K562 (cell line): ENCODE data around the gene POLR3GL. TPM values are rescaled to one million over a fixed set of nuclear protein-coding genes. Genes with fewer than 3 reads are reported as not detected.

Experiments used
- CXXC5 ChIP-seq: fragments of 250-450 bp; sonication (Bioruptor Pico); IDR thresholded peaks from 2 replicates; pipeline ENCODE4 v1.8.0; 2022; ENCODE audit warnings: inconsistent platforms, mild to moderate bottlenecking, moderate library complexity
- FOXJ2 ChIP-seq: fragments of 200-800 bp; sonication (Bioruptor generic); IDR thresholded peaks from 2 replicates; pipeline ENCODE4 v1.6.1; 2016; ENCODE audit warnings: missing genetic modification characterization, missing compliant biosample characterization
- MEF2A ChIP-seq: IDR thresholded peaks from 2 replicates; pipeline ENCODE4 v1.6.1; 2011; ENCODE audit warnings: low read depth, mild to moderate bottlenecking, low read length, moderate library complexity; ENCODE audit not compliant: control insufficient read depth
- NCOA4 ChIP-seq: fragments of 450-650 bp; IDR thresholded peaks from 2 replicates; pipeline ENCODE4 v1.6.1; 2018; ENCODE audit warnings: mild to moderate bottlenecking; ENCODE audit not compliant: partially characterized antibody
- ZNF316 ChIP-seq: fragments of 450-650 bp; IDR thresholded peaks from 2 replicates; pipeline ENCODE4 v1.6.1; 2016
- polyA plus RNA-seq, 8 experiments: library from polyadenylated mRNA; depleted of rRNA in 4 of 8; stranded (reverse) in 5 of 8; unstranded in 3 of 8; fragments of >200 nt; fragmentation: Nextera tagmentation in 2 of 8; fragmentation: Illumina TruSeq in 1 of 8; extraction: Ambion mirVana in 2 of 8; extraction: Trizol in 1 of 8; gene quantifications; 2 replicates each; pipeline versions ENCODE4 v1.2.1 to v1.2.3, GENCODE V29; 2011 to 2014; ENCODE audit warnings: inconsistent platforms in 1 of 8, missing spikeins in 1 of 8
- total RNA-seq, 7 experiments: library from RNA; depleted of rRNA in 6 of 7; stranded (reverse); fragments of >200 nt in 6 of 7; fragmentation: Illumina TruSeq in 2 of 7; extraction: Trizol in 2 of 7; gene quantifications; 2 replicates each; pipeline versions ENCODE4 v1.2.1 to v1.2.3, GENCODE V29; 2011 to 2021; ENCODE audit warnings: low replicate concordance in 1 of 7
- TF ChIP-seq, protein P1 (sequence below): fragments of 450-650 bp; IDR thresholded peaks from 2 replicates; pipeline ENCODE4 v1.6.1; 2016; ENCODE audit warnings: mild to moderate bottlenecking, moderate library complexity
- TF ChIP-seq, protein P2 (sequence below): fragments of 450-650 bp; IDR thresholded peaks from 2 replicates; pipeline ENCODE4 v1.6.1; 2016; ENCODE audit warnings: low read depth

The POLR3GL gene
- total and polyA plus RNA-seq, 9 of the 15 experiments (the other 6 are each of a cell fraction or from before 2014, with no cell fraction given) = 14.6 to 48.4 (median 38.2) TPM

DNA sequence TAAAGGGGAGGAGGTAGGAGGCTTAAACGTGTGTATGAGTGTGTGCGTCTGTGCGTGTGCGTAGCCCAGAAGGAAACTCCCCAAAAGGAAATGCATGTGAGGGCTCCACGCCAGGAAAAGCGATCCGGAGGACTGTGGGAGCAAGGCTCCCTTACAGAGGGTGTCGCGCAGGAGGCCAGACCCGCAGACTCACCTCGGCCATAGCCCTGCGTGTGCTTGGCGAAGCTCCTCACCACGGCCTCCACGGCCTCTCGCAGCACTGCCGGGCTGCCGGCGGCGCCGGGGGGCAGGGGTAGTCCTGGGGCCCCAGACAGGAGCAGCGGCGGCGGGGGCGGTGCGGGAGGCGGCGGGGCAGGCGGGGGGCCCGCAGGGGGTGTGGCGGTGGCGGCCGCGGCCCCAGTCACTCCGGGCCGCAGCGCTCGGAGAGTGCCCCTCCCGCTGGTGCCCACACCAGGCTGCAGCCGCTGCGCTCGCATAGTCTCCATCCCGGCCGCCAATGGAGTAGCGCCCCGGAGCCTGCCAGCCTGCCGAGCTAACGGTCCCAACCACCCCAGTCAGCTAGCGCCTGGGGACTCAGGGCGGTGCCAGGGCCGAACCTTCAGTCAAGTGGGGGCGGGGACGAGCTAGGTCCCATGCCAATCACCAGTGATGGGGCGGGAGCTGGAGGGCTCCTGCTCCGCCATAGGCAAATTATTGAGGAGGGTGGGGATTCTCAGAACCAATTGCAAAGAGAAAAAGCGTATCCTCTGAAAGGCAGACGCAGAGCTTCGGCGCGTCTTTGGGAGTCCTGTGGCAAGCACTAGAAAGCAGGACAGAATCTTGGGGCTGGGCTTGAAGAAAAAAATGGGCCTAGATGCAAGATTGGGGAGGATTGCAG lies 6.8 kb upstream of the POLR3GL start, which contains the start of gene LIX1L (continued):
- TF ChIP-seq, protein P1, sequence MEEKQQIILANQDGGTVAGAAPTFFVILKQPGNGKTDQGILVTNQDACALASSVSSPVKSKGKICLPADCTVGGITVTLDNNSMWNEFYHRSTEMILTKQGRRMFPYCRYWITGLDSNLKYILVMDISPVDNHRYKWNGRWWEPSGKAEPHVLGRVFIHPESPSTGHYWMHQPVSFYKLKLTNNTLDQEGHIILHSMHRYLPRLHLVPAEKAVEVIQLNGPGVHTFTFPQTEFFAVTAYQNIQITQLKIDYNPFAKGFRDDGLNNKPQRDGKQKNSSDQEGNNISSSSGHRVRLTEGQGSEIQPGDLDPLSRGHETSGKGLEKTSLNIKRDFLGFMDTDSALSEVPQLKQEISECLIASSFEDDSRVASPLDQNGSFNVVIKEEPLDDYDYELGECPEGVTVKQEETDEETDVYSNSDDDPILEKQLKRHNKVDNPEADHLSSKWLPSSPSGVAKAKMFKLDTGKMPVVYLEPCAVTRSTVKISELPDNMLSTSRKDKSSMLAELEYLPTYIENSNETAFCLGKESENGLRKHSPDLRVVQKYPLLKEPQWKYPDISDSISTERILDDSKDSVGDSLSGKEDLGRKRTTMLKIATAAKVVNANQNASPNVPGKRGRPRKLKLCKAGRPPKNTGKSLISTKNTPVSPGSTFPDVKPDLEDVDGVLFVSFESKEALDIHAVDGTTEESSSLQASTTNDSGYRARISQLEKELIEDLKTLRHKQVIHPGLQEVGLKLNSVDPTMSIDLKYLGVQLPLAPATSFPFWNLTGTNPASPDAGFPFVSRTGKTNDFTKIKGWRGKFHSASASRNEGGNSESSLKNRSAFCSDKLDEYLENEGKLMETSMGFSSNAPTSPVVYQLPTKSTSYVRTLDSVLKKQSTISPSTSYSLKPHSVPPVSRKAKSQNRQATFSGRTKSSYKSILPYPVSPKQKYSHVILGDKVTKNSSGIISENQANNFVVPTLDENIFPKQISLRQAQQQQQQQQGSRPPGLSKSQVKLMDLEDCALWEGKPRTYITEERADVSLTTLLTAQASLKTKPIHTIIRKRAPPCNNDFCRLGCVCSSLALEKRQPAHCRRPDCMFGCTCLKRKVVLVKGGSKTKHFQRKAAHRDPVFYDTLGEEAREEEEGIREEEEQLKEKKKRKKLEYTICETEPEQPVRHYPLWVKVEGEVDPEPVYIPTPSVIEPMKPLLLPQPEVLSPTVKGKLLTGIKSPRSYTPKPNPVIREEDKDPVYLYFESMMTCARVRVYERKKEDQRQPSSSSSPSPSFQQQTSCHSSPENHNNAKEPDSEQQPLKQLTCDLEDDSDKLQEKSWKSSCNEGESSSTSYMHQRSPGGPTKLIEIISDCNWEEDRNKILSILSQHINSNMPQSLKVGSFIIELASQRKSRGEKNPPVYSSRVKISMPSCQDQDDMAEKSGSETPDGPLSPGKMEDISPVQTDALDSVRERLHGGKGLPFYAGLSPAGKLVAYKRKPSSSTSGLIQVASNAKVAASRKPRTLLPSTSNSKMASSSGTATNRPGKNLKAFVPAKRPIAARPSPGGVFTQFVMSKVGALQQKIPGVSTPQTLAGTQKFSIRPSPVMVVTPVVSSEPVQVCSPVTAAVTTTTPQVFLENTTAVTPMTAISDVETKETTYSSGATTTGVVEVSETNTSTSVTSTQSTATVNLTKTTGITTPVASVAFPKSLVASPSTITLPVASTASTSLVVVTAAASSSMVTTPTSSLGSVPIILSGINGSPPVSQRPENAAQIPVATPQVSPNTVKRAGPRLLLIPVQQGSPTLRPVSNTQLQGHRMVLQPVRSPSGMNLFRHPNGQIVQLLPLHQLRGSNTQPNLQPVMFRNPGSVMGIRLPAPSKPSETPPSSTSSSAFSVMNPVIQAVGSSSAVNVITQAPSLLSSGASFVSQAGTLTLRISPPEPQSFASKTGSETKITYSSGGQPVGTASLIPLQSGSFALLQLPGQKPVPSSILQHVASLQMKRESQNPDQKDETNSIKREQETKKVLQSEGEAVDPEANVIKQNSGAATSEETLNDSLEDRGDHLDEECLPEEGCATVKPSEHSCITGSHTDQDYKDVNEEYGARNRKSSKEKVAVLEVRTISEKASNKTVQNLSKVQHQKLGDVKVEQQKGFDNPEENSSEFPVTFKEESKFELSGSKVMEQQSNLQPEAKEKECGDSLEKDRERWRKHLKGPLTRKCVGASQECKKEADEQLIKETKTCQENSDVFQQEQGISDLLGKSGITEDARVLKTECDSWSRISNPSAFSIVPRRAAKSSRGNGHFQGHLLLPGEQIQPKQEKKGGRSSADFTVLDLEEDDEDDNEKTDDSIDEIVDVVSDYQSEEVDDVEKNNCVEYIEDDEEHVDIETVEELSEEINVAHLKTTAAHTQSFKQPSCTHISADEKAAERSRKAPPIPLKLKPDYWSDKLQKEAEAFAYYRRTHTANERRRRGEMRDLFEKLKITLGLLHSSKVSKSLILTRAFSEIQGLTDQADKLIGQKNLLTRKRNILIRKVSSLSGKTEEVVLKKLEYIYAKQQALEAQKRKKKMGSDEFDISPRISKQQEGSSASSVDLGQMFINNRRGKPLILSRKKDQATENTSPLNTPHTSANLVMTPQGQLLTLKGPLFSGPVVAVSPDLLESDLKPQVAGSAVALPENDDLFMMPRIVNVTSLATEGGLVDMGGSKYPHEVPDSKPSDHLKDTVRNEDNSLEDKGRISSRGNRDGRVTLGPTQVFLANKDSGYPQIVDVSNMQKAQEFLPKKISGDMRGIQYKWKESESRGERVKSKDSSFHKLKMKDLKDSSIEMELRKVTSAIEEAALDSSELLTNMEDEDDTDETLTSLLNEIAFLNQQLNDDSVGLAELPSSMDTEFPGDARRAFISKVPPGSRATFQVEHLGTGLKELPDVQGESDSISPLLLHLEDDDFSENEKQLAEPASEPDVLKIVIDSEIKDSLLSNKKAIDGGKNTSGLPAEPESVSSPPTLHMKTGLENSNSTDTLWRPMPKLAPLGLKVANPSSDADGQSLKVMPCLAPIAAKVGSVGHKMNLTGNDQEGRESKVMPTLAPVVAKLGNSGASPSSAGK = peak; percentile 45
- TF ChIP-seq, protein P2, sequence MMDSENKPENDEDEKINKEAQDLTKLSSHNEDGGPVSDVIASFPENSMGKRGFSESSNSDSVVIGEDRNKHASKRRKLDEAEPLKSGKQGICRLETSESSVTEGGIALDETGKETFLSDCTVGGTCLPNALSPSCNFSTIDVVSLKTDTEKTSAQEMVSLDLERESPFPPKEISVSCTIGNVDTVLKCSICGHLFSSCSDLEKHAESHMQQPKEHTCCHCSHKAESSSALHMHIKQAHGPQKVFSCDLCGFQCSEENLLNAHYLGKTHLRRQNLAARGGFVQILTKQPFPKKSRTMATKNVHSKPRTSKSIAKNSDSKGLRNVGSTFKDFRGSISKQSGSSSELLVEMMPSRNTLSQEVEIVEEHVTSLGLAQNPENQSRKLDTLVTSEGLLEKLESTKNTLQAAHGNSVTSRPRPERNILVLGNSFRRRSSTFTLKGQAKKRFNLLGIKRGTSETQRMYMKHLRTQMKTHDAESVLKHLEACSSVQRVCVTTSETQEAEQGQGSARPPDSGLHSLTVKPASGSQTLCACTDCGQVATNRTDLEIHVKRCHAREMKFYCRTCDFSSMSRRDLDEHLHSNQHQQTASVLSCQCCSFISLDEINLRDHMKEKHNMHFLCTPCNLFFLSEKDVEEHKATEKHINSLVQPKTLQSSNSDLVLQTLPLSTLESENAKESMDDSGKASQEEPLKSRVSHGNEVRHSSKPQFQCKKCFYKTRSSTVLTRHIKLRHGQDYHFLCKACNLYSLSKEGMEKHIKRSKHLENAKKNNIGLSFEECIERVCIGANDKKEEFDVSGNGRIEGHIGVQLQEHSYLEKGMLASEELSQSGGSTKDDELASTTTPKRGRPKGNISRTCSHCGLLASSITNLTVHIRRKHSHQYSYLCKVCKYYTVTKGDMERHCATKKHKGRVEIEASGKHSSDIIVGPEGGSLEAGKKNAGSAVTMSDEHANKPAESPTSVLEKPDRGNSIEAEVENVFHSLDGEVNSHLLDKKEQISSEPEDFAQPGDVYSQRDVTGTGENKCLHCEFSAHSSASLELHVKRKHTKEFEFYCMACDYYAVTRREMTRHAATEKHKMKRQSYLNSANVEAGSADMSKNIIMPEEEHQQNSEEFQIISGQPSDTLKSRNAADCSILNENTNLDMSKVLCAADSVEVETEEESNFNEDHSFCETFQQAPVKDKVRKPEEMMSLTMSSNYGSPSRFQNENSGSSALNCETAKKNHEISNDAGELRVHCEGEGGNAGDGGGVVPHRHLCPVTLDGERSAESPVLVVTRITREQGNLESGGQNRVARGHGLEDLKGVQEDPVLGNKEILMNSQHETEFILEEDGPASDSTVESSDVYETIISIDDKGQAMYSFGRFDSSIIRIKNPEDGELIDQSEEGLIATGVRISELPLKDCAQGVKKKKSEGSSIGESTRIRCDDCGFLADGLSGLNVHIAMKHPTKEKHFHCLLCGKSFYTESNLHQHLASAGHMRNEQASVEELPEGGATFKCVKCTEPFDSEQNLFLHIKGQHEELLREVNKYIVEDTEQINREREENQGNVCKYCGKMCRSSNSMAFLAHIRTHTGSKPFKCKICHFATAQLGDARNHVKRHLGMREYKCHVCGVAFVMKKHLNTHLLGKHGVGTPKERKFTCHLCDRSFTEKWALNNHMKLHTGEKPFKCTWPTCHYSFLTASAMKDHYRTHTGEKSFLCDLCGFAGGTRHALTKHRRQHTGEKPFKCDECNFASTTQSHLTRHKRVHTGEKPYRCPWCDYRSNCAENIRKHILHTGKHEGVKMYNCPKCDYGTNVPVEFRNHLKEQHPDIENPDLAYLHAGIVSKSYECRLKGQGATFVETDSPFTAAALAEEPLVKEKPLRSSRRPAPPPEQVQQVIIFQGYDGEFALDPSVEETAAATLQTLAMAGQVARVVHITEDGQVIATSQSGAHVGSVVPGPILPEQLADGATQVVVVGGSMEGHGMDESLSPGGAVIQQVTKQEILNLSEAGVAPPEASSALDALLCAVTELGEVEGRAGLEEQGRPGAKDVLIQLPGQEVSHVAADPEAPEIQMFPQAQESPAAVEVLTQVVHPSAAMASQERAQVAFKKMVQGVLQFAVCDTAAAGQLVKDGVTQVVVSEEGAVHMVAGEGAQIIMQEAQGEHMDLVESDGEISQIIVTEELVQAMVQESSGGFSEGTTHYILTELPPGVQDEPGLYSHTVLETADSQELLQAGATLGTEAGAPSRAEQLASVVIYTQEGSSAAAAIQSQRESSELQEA = no peak
- TF ChIP-seq MEF2A (no peak), ZNF316 (no peak), NCOA4 (no peak), FOXJ2 (tag) (peak; percentile 5; the same call in 1 of the 2 replicates), CXXC5 (CRISPR knock-in tag) (peak; percentile 66)
